Esophagus muscularis mucosa (tissue), 3 donors: ENCODE measurements around the gene BASP1.
"Not testable (repeated sequence)": the region's sequence is repeated elsewhere in the genome, so short reads cannot be mapped to it uniquely, and the experiment has no call there.

Source experiments
- POLR2A ChIP-seq: fragments of 450-650 bp; IDR thresholded peaks from one replicate; pipeline ENCODE4 v1.6.1; 2017; ENCODE audit warnings: antibody characterized with exemption, moderate library complexity, mild to moderate bottlenecking, low read depth
- POLR2AphosphoS5 ChIP-seq, 2 donors: sonication (generic); formaldehyde crosslinking; IDR thresholded peaks; one replicate each; pipeline ENCODE4 v1.6.1; 2017; ENCODE audit warnings: antibody characterized with exemption in 2 of 2
- TF ChIP-seq, protein P1 (sequence below), 3 experiments: fragments of 200-600 bp in 2 of 3; fragments of 450-650 bp in 1 of 3; sonication (generic) in 2 of 3; IDR thresholded peaks; one replicate each; pipeline ENCODE4 v1.5.1; 2017 to 2019; ENCODE audit warnings: antibody characterized with exemption in 3 of 3, mild to moderate bottlenecking in 2 of 3, moderate library complexity in 1 of 3

DNA sequence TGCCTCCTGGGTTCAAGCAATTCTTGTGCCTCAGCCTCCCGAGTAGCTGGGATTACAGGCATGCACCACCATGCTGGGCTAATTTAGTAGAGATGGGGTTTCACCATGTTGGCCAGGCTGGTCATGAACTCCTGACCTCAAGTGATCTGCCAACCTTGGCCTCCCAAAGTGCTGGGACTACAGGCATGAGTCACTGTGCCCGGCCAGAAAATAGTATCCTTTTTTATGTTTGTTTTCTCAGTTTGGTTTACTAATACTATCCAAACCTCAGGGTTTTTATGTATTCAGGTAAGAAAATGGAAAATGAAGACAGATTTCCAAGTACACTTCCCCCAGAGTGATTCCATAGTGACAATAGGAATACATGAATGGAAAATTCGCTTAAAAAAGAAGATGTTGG is 101.7 kb downstream of the BASP1 start:
- not testable (repeated sequence) for TF ChIP-seq POLR2A; POLR2AphosphoS5 (IDR thresholded peaks at IDR 0.05)
- TF ChIP-seq, protein P1, sequence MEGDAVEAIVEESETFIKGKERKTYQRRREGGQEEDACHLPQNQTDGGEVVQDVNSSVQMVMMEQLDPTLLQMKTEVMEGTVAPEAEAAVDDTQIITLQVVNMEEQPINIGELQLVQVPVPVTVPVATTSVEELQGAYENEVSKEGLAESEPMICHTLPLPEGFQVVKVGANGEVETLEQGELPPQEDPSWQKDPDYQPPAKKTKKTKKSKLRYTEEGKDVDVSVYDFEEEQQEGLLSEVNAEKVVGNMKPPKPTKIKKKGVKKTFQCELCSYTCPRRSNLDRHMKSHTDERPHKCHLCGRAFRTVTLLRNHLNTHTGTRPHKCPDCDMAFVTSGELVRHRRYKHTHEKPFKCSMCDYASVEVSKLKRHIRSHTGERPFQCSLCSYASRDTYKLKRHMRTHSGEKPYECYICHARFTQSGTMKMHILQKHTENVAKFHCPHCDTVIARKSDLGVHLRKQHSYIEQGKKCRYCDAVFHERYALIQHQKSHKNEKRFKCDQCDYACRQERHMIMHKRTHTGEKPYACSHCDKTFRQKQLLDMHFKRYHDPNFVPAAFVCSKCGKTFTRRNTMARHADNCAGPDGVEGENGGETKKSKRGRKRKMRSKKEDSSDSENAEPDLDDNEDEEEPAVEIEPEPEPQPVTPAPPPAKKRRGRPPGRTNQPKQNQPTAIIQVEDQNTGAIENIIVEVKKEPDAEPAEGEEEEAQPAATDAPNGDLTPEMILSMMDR (IDR thresholded peaks at IDR 0.05), result not testable (repeated sequence)
